ENCODE measurements around the gene GPR89B. TPM values are rescaled to one million over a fixed set of nuclear protein-coding genes. Genes with fewer than 3 reads are reported as not detected.
"Not testable (repeated sequence)": the region's sequence is repeated elsewhere in the genome, so short reads cannot be mapped to it uniquely, and the experiment has no call there.

The GPR89B gene
- total and polyA plus RNA-seq, 12 donors: 2.2 to 29.8 (median 12.9) TPM

GRCh38 chr1:148038462-148039333 is 110.5 kb downstream of the GPR89B start:
- H3K36me3 ChIP-seq (replicated peaks in 1 of 2): not testable (repeated sequence)

More at GRCh38 chr1:148038462-148039333, 110.5 kb downstream of the GPR89B start:
- H3K9me3 ChIP-seq (replicated peaks in 1 of 3); intact Hi-C loops (cut with DNase I); H3K27me3 ChIP-seq; H3K4me1 ChIP-seq (replicated peaks in 1 of 2): not testable (repeated sequence)
- peak; percentile 97 to 98 for TF ChIP-seq POLR2A (IDR thresholded peaks at IDR 0.05)
- Histone ChIP-seq H3K27ac (peak overlapping the region in 3 of 5 donors; percentile 74 to 90 (median 79)), H3K4me3 (peak overlapping the region in 1 of 4 donors; percentile 43)
- DNase-seq: peak in 6 of 7 donors; percentile 45 to 89 (median 64)
- 0 to 1% (median 1%) methylated on average over 15 to 19 of the region's 38 CpGs; no CpG with 5 or more reads in 1 of the 4 donors for WGBS, 4 donors

Small RNAs within 50 kb of the gene (small RNA-seq; reads per million reads assigned to genes)
- gene RNU1-129P (0 reads per million in 2 donors), gene RNVU1-7 (3.0 to 23.5 reads per million in 2 donors)

Other genes starting within 250 kb of the GPR89B start
- 1 to 10 TPM; 1.9 to 5.6 (median 3.4) TPM for gene GJA5, start 167.8 kb upstream of the GPR89B start, total RNA-seq
- 10 to 100 TPM in 1 of 3 donors, 1 to 10 TPM in 2; 1.5 to 11.6 (median 1.8) TPM for gene GJA5, start 167.8 kb upstream of the GPR89B start, polyA plus RNA-seq
- gene GJA8, start 25.6 kb upstream of the GPR89B start, total RNA-seq: not detected
- gene GJA8, start 25.6 kb upstream of the GPR89B start, polyA plus RNA-seq: not detected
- gene NBPF11, start 223.9 kb downstream of the GPR89B start, total RNA-seq: 10 to 100 TPM in 4 of 9 donors, 1 to 10 TPM in 5; 4.4 to 13.3 (median 9.7) TPM
- 10 to 100 TPM in 1 of 3 donors, 1 to 10 TPM in 2; 6.5 to 12.0 (median 7.0) TPM for gene NBPF11, start 223.9 kb downstream of the GPR89B start, polyA plus RNA-seq

Data from adrenal gland (tissue), 12 donors.